Prostate gland (tissue), 2 donors: ENCODE data around the gene LHX6. TPM values are rescaled to one million over a fixed set of nuclear protein-coding genes. Genes with fewer than 3 reads are reported as not detected.
A peak's percentile ranks its signal among the peaks of the same experiment; 100 is the strongest.

Experiments
- DNase-seq: peaks from one replicate; pipeline ENCODE4 v3.0.0-alpha.2; 2019; ENCODE audit warnings: low spot score
- H3K27ac ChIP-seq, 2 donors: fragments of 200-600 bp; sonication (generic); 2 replicates each; pipeline ENCODE4 v1.5.1; 2017 to 2019
- H3K27me3 ChIP-seq: fragments of 200-600 bp; sonication (generic); replicated peaks from 2 replicates; pipeline ENCODE4 v1.5.1; 2019; ENCODE audit not compliant: insufficient read depth
- H3K36me3 ChIP-seq, 2 donors: fragments of 200-600 bp; sonication (generic); 1 replicate in 1 of 2; 2 replicates in 1 of 2; pipeline versions ENCODE4 v1.5.1 to v1.8.1; 2017 to 2019
- H3K4me1 ChIP-seq: fragments of 200-600 bp; sonication (generic); replicated peaks from 2 replicates; pipeline ENCODE4 v1.5.1; 2019
- H3K4me3 ChIP-seq, 2 donors: fragments of 200-600 bp; sonication (generic); 2 replicates each; pipeline ENCODE4 v1.5.1; 2017 to 2019
- H3K9me3 ChIP-seq: fragments of 200-600 bp; sonication (generic); 2 replicates; pipeline ENCODE4 v1.5.1; 2017
- CTCF ChIP-seq, 4 experiments: fragments of 200-600 bp in 2 of 4; fragments of 450-650 bp in 2 of 4; sonication (generic) in 2 of 4; IDR thresholded peaks; 1 replicate in 3 of 4; 2 replicates in 1 of 4; pipeline ENCODE4 v1.5.1; 2016 to 2019; ENCODE audit warnings: antibody characterized with exemption in 4 of 4, mild to moderate bottlenecking in 2 of 4, moderate library complexity in 2 of 4
- POLR2A ChIP-seq: fragments of 450-650 bp; IDR thresholded peaks from one replicate; pipeline ENCODE4 v1.6.1; 2016; ENCODE audit warnings: antibody characterized with exemption, mild to moderate bottlenecking
- POLR2AphosphoS5 ChIP-seq: sonication (generic); formaldehyde crosslinking; IDR thresholded peaks from one replicate; pipeline ENCODE4 v1.6.1; 2017; ENCODE audit warnings: antibody characterized with exemption
- WGBS: methylation state at CpG from one replicate; pipeline ENCODE4 v1.1.5; 2018; 5-methylcytosine and 5-hydroxymethylcytosine counted together
- intact Hi-C: fragments of 100-400 bp; cut with DNase I; formaldehyde crosslinking; loops from one replicate; pipeline ENCODE4 v1.14.2; 2022
- total RNA-seq, 2 donors: library from RNA; depleted of rRNA; stranded (reverse); fragments of >200 nt; gene quantifications; one replicate each; pipeline ENCODE4 v1.1.0, GENCODE V29; 2016

Gene LHX6
- total RNA-seq, 2 donors from 2014 or later, result 2.7 to 7.3 TPM

DNA sequence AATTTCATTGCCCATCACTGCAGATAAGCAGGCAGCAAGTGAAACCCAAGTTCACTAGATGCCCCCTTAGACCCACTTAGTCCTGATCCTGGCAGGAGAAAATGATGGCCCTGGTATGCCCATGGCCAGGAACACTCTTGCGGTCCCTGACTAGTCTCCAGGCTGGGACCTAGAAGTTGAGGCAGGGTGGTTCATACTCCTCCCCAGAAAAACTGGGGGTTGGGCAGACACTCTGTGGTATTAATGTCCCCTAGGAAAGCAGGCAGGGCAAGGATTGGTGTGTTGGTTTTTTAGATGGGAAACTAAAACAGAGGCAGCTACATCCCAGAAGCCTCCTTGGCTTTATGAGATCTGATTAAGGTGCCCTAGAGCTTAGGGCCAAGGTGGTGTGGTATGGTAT lies 13.1 kb downstream of the LHX6 start:
- Histone ChIP-seq H3K4me1 (no peaks in the 10 kb centered on the region), H3K27me3 (peaks cover 16% of the 10 kb centered on the region), H3K36me3 (no peaks in the 10 kb centered on the region), H3K4me3 (no peak overlapping the region), H3K27ac (no peak overlapping the region), H3K9me3 (no peaks in the 10 kb centered on the region)
- DNase-seq, result no peak
- TF ChIP-seq CTCF (IDR thresholded peaks at IDR 0.05), result no peak
- WGBS, result 67% methylated on average over 1 of the region's 1 CpG
- intact Hi-C loops, result no loop called here

- H3K36me3 ChIP-seq, result no peaks in the 10 kb centered on the region
- DNase-seq, result no peak
- H3K4me3 ChIP-seq, result peak overlapping the region in 1 of 2 donors; percentile 27
- no peaks in the 10 kb centered on the region for H3K4me1 ChIP-seq
- H3K27ac ChIP-seq, result no peak overlapping the region
- intact Hi-C loops, result no loop called here
- WGBS, result 38% methylated on average over 9 of the region's 9 CpGs
- no peak for TF ChIP-seq CTCF (IDR thresholded peaks at IDR 0.05)
- no peak for TF ChIP-seq POLR2AphosphoS5
- H3K27me3 ChIP-seq, result peaks cover 9% of the 10 kb centered on the region
- no peaks in the 10 kb centered on the region for H3K9me3 ChIP-seq
Observed at GRCh38 chr9:122214507-122214906, 14.2 kb downstream of the LHX6 start.

- DNase-seq, result no peak
- intact Hi-C loops, result no loop called here
- Histone ChIP-seq H3K4me1 (no peaks in the 10 kb centered on the region), H3K27me3 (peaks cover 9% of the 10 kb centered on the region), H3K4me3 (peak overlapping the region; percentile 8 to 27), H3K9me3 (no peaks in the 10 kb centered on the region), H3K27ac (no peak overlapping the region), H3K36me3 (no peaks in the 10 kb centered on the region)
- WGBS, result 12% methylated on average over 54 of the region's 93 CpGs
- TF ChIP-seq POLR2A (no peak), POLR2AphosphoS5 (no peak), CTCF (IDR thresholded peaks at IDR 0.05) (no peak)
Observed at GRCh38 chr9:122213589-122214413, 15.0 kb downstream of the LHX6 start.

DNA sequence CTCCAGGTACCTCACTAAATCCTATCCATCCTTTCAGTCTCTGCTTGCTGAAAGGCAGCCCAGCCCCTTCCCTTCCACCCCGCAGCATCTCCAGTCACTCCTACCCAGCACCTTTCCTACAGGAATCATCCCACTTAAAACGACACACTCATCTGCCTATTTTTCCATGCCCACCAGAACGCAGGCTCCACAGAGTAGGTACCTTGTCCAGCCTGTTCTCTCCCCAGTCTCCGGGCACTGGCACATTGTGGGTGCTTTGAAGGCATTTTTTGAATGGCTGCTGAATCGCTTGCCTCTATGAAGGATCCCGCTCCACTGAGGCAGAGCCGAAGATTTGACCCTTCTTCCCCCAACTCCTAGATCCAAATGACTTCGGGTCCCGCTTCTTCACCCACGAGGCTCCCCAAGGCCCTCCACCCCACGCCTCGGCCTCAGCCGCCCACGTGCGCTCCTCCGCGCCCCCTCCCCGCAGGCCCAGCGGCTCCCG lies 15.6 kb downstream of the LHX6 start:
- no peak overlapping the region for H3K27ac ChIP-seq
- TF ChIP-seq CTCF (IDR thresholded peaks at IDR 0.05) (no peak), POLR2AphosphoS5 (no peak), POLR2A (no peak)
- 35% methylated on average over 20 of the region's 20 CpGs for WGBS
- peaks cover 9% of the 10 kb centered on the region for H3K27me3 ChIP-seq
- no peaks in the 10 kb centered on the region for H3K4me1 ChIP-seq
- DNase-seq, result no peak
- H3K4me3 ChIP-seq, result peak overlapping the region in 1 of 2 donors; percentile 27
- intact Hi-C loops, result no loop called here
- H3K36me3 ChIP-seq, result no peaks in the 10 kb centered on the region
- no peaks in the 10 kb centered on the region for H3K9me3 ChIP-seq

GRCh38 chr9:122212473-122213004 lies 16.2 kb downstream of the LHX6 start:
- H3K4me1 ChIP-seq, result no peaks in the 10 kb centered on the region
- intact Hi-C loops, result no loop called here
- no peak overlapping the region for H3K4me3 ChIP-seq
- H3K9me3 ChIP-seq, result no peaks in the 10 kb centered on the region
- no peaks in the 10 kb centered on the region for H3K36me3 ChIP-seq
- no peak overlapping the region for H3K27ac ChIP-seq
- H3K27me3 ChIP-seq, result peaks cover 9% of the 10 kb centered on the region
- no peak for DNase-seq
- WGBS, result 49% methylated on average over 7 of the region's 7 CpGs
- no peak for TF ChIP-seq POLR2A
- TF ChIP-seq POLR2AphosphoS5, result no peak
- TF ChIP-seq CTCF (IDR thresholded peaks at IDR 0.05), result no peak
